Tongue (tissue), 2 donors: ENCODE data around the gene GKN1. TPM values are rescaled to one million over a fixed set of nuclear protein-coding genes. Genes with fewer than 3 reads are reported as not detected.
"Not testable (repeated sequence)": the region's sequence is repeated elsewhere in the genome, so short reads cannot be mapped to it uniquely, and the experiment has no call there.

ENCODE experiments used
- DNase-seq: peaks from one replicate; pipeline ENCODE4 v3.0.0-alpha.2; 2015
- total RNA-seq: library from RNA; depleted of rRNA; stranded (reverse); fragments of >200 nt; gene quantifications from one replicate; pipeline ENCODE4 v1.2.3, GENCODE V29; 2014

GKN1 gene
- not detected for total RNA-seq

- no peak for DNase-seq
These were observed at the start of gene GKN1 for GRCh38 chr2:68974251-68974650. Gene GKN1, plus strand, starts transcription at chr2:68974636. Its CDS starts 42 bp downstream, at chr2:68974678.

DNA sequence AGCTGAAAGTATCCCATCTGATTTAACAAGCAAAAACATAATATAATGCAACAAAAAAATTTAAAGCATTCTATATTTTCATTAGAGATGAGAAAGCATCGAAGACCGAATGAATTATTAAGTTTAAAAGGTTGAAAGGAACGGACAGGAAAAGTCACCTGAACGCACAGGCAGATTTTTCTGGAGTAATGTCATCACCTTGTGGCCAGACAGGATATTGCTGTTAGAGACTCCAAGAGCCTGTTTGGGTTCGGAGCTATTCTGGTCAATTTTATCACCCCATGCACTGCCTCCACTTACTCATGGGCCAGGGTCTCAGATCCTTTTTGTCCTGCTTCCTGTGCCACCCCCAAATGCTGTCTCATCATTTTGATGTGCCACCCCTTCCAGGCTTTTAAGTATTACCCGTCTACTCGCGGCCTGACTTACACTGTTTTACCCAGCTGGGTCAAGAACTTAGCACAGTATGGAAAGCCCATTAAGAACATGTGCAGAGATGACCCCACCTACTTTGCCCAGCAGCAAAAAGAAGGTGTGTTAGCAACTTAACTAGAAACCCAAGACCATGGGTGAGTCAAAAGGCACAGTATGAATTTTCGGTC, 49.0 kb upstream of the GKN1 start:
- DNase-seq: peak; percentile 69

DNA sequence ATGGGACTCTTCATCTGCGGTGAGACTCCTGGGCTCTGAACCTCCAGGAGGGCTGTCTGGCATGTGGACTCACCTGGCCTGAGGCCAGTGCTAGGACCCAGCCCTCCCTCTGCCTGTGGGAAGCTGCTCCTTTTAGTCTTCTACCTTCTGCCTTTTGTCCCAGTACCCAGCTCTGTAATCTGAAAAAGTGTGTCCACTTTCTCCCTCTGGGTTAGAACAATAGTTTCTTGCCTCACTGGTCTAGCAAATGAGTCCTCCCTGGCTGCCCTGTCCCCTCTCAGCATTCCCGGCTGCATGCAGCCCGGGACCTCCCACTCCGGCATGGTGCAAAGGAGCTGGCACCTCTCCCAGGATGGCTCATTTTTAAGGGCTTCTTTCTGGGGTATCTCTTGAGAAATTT, 47.6 kb upstream of the GKN1 start:
- no peak for DNase-seq

- no peak for DNase-seq
These were observed 43.2 kb upstream of the GKN1 start for GRCh38 chr2:68931149-68931711.

GRCh38 chr2:68931799-68932198, 42.6 kb upstream of the GKN1 start:
- no peak for DNase-seq

DNA sequence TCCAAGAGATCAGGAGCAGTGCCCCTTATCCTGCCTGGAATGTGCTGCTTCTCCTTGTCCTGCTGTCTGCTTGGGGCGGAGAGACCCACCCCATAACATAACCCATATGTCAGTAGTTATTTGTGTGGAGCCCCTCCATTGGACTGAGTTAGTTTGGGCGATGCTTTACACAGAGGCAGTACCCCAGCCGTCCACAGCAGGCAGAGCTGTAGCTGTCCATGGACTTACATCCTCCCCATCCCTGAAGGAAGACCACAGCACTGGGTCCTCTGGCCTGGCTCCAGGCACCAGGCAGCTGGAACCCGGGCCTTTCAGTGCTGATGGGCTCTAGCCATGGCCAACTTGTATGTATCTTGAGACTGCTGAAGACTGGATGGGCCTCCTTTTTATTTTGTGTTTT, 42.0 kb upstream of the GKN1 start:
- no peak for DNase-seq

DNA sequence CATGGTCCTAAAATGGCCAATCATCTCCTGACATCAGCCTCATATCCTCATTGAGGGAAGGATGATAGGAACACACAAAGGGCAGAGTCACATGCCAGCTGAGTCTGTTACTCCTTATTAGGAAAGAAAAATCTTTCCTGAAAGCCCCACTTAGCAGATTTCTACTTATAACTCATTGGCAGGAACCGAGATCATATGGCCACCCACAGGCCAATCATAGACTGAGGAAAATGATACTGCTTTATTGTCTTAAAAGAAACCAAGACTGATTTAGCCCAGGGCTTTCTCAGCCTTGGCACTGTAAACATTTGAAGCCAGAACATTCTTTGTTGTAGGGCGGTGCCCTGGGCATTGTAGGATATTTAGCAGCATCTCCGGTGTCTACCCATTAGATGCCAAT, 40.4 kb upstream of the GKN1 start:
- DNase-seq: no peak

DNA sequence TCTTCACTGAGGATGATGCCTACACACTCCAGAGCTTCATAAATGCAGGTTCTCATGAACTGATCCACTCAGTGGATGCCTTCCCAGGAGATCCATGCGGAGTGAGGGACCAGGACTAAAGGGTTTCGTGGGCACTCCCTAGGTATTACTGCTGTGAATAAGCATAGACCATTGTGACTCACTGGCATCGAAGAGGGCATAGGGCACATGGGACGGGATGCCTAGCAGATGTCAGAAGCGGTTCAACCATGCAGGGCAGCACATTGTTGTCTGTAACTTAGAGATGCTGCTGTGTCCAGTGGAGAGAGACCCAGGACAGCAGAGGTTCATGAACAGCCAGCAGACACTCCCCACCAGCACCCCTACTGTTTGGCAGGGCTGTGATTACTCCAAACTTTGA, 39.0 kb upstream of the GKN1 start:
- DNase-seq: no peak

DNA sequence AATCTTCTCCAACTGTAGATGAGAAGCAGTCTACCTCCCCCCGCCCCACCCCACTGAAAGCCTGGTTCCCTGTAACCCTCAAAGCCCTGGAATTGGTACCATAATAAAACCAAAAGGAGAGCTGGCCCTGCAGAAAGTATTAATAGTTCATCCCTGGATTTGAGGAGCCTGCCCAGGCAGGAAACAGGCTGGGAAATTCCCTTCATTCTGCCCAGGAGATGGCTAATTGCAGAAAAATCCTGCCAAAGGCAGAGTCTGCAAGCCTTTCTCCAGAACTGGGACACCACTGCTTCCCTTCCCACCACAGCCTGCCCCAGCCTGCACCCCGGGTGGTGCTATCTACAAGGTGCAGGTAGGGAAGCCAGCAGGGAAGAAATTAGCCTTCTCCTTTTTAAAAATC, 38.0 kb upstream of the GKN1 start:
- no peak for DNase-seq

DNA sequence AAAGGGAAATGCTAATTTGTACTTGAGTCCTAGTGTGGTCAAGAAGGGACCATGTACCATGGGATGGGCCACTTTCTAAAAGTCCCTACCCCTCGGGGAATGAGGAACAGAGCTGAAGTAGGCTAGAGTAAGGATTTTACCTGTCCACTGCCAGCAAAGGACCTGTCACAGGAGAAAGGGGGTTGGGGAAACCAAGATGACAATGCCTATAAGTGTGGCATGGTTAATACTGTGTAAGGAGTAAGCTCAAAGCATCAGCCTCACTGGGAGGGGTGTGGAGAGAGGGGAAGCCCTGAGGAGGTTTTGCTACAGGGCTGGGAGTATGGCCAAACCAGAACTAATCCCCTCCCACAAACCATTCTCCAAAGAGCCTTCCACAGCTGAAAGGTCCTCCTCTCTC, 37.5 kb upstream of the GKN1 start:
- no peak for DNase-seq

GRCh38 chr2:68937346-68938055, 36.9 kb upstream of the GKN1 start:
- DNase-seq: no peak

DNA sequence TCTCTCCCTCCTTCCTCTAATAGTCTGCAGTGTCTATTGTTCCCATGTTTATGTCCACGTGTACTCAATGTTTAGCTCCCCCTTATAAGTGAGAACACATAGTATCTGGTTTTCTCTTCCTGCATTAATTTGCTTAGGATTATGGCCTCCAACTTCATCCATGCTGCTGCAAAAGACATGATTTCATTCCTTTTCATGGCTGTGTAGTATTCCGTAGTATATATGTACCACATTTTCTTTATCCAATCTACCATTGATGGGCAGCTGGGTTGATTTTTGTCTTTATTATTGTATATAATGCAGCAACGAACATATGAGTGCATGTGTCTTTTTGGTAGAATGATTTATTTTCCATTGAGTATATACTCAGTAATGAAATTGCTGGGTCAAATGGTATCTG, 35.5 kb upstream of the GKN1 start:
- DNase-seq: no peak

- no peak for DNase-seq
These were observed 34.5 kb upstream of the GKN1 start for GRCh38 chr2:68939962-68940361.

- no peak for DNase-seq
These were observed 34.1 kb upstream of the GKN1 start for GRCh38 chr2:68940369-68940768.

DNA sequence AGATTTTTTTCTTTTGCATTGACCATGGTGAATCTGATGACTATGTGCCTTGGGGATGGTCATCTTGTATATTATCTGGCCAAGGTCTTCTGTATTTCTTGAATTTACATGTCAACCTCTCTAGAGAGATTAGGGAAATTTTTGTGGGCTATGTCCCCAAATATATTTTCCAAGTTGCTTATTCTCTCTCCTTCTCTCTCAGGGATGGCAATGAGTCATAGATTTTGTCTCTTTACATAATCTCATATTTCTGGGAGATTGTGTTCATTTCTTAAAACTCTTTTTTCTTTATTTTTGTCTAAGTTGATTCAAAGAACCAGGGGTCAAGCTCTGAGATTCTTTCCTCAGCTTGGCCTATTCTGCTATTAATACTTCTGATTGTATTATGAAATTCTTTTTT, 31.6 kb upstream of the GKN1 start:
- DNase-seq: no peak

DNA sequence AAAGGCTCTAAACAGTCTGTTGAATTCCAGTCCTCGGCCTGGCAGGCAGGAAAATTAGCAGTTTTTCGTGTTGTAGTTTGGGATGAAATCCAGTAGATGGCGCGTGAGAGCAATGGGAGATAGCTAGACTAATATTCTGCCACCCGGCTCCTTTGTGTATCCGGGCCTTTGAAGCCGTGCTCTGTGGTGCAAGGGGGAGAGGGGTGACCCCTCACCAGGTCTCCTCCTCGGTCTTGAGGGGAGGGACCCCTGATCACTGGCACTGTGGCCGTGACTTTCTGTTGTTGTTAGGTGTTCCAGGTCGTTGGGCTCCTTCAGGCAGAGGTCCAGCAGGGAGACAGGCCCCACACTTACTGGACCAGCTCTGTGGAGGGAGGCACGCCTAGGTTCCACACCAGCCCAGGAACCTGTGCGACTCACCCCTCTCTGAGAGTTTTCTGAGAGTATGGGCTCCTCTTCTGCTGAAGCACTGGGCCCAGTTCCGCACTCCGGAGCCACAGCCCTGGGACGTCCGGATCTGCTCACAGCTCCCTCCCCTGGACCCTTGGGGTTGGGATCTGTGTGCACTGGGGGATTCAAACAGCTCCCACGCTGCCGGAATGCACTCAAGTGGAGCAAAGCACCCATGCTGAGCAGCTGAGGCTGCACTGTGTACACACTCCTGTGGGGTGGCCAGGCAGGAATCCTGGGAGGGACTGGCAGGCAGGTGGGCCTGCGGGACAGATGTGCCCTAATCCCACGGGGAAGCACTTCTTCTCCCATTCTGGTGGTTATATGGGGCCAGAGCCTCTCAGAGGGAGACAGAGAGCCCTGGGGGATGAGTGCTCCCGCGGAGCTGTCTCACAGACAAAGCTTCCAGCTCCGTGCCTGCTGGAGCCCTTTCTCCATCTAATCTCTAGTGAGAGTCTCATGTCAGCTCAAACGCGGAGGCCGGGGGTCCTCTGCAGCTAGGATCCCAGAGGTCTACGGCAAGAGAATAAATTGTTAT, 30.6 kb upstream of the GKN1 start:
- peak; percentile 89 for DNase-seq

GRCh38 chr2:68946117-68946516, 28.3 kb upstream of the GKN1 start:
- DNase-seq: no peak

GRCh38 chr2:68948710-68949109, 25.7 kb upstream of the GKN1 start:
- no peak for DNase-seq

DNA sequence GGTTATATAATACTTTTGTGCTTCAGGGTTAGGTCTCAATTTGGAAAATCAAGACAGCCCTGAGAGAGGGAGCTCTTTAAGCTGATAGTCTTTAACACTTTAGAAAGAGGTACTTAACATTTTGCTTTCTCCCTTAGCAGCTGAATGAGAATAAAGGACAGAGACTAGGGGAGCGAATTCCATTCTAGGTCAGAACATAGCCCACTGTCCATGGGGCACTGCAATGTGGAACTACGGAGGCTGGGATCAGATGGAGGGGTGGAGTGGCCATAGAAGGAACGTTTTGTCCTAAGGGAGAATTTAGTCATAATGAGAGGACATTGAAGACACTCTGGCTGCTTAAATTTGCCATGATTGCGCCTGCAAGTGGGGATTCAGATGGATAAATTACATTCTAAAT, 22.5 kb upstream of the GKN1 start:
- DNase-seq: no peak

- DNase-seq: no peak
These were observed 21.4 kb upstream of the GKN1 start, which contains the start of gene GKN2 for GRCh38 chr2:68952887-68953521. Gene GKN2, minus strand, starts transcription at chr2:68952893. Its CDS starts 32 bp downstream, at chr2:68952861.

- not testable (repeated sequence) for DNase-seq
These were observed 19.0 kb upstream of the GKN1 start for GRCh38 chr2:68955432-68955831.

- DNase-seq: no peak
These were observed 15.4 kb upstream of the GKN1 start for GRCh38 chr2:68959001-68959400.
